ENCODE data around the gene HIRIP3. TPM values are rescaled to one million over a fixed set of nuclear protein-coding genes. Genes with fewer than 3 reads are reported as not detected.

The HIRIP3 gene
- total and polyA plus RNA-seq, 8 donors = 1.8 to 14.8 (median 11.3) TPM

- Histone ChIP-seq H3K9me3 (no peaks in the 10 kb centered on the region), H3K4me1 (peaks cover 25 to 42% (median 38%) of the 10 kb centered on the region in 4 donors), H3K4me3 (no peak overlapping the region), H3K27me3 (peaks cover 25 to 57% (median 35%) of the 10 kb centered on the region in 3 donors), H3K27ac (no peak overlapping the region), H3K36me3 (peaks cover 0 to 4% (median 0%) of the 10 kb centered on the region in 4 donors)
- DNase-seq = no peak
- TF ChIP-seq EP300 (IDR thresholded peaks at IDR 0.05) = no peak
- TF ChIP-seq CTCF (IDR thresholded peaks at IDR 0.05) = no peak
- no peak for TF ChIP-seq POLR2AphosphoS5 (IDR thresholded peaks at IDR 0.05)
- no peak for TF ChIP-seq POLR2A (IDR thresholded peaks at IDR 0.05)
- intact Hi-C loops (cut with DNase I; ENCODE audit: low total_unique reads) = no loop called here
- WGBS, 5 donors = 28 to 51% (median 39%) methylated on average over 15 to 26 of the region's 26 CpGs
Measured at GRCh38 chr16:30009085-30009862, 13.9 kb upstream of the HIRIP3 start.

GRCh38 chr16:30007378-30007895, 12.0 kb upstream of the HIRIP3 start:
- H3K27ac ChIP-seq = no peak overlapping the region
- peaks cover 0 to 18% (median 14%) of the 10 kb centered on the region in 4 donors for H3K36me3 ChIP-seq
- peaks cover 25 to 46% (median 40%) of the 10 kb centered on the region in 4 donors for H3K4me1 ChIP-seq
- H3K4me3 ChIP-seq = no peak overlapping the region
- DNase-seq = no peak
- TF ChIP-seq EP300 (IDR thresholded peaks at IDR 0.05) (no peak), POLR2A (IDR thresholded peaks at IDR 0.05) (no peak), CTCF (IDR thresholded peaks at IDR 0.05) (no peak), POLR2AphosphoS5 (IDR thresholded peaks at IDR 0.05) (no peak)
- no peaks in the 10 kb centered on the region for H3K9me3 ChIP-seq
- 60 to 75% (median 68%) methylated on average over 5 to 11 of the region's 11 CpGs for WGBS, 5 donors
- H3K27me3 ChIP-seq = peaks cover 25 to 51% (median 35%) of the 10 kb centered on the region in 3 donors
- intact Hi-C loops (cut with DNase I; ENCODE audit: low total_unique reads) = no loop called here

- no peak for DNase-seq
- peaks cover 24 to 42% (median 38%) of the 10 kb centered on the region in 4 donors for H3K4me1 ChIP-seq
- no peak overlapping the region for H3K4me3 ChIP-seq
- TF ChIP-seq EP300 (IDR thresholded peaks at IDR 0.05) = no peak
- TF ChIP-seq POLR2A (IDR thresholded peaks at IDR 0.05) = no peak
- TF ChIP-seq POLR2AphosphoS5 (IDR thresholded peaks at IDR 0.05) = no peak
- TF ChIP-seq CTCF (IDR thresholded peaks at IDR 0.05) = no peak
- H3K27me3 ChIP-seq = peaks cover 25 to 45% (median 29%) of the 10 kb centered on the region in 3 donors
- 78 to 88% (median 85%) methylated on average over 23 to 34 of the region's 34 CpGs for WGBS, 5 donors
- intact Hi-C loops (cut with DNase I; ENCODE audit: low total_unique reads) = no loop called here
- H3K9me3 ChIP-seq = no peaks in the 10 kb centered on the region
- no peak overlapping the region for H3K27ac ChIP-seq
- H3K36me3 ChIP-seq = peaks cover 0 to 24% (median 20%) of the 10 kb centered on the region in 4 donors
Measured at GRCh38 chr16:30006659-30007377, 11.4 kb upstream of the HIRIP3 start.

- intact Hi-C loops (cut with DNase I; ENCODE audit: low total_unique reads) = no loop called here
- Histone ChIP-seq H3K4me1 (peaks cover 16 to 35% (median 31%) of the 10 kb centered on the region in 4 donors), H3K36me3 (peaks cover 0 to 31% (median 27%) of the 10 kb centered on the region in 4 donors), H3K27ac (no peak overlapping the region), H3K27me3 (peaks cover 19 to 38% (median 21%) of the 10 kb centered on the region in 3 donors), H3K9me3 (no peaks in the 10 kb centered on the region), H3K4me3 (no peak overlapping the region)
- WGBS, 5 donors = 57 to 82% (median 79%) methylated on average over 8 to 18 of the region's 18 CpGs
- TF ChIP-seq POLR2A (IDR thresholded peaks at IDR 0.05) (no peak), EP300 (IDR thresholded peaks at IDR 0.05) (no peak), POLR2AphosphoS5 (IDR thresholded peaks at IDR 0.05) (no peak), CTCF (IDR thresholded peaks at IDR 0.05) (no peak)
- DNase-seq = no peak
Measured at GRCh38 chr16:30006095-30006473, 10.7 kb upstream of the HIRIP3 start.

Data from stomach (tissue), 9 donors.